Fibroblast of peridontal ligament (primary cell): ENCODE results near the gene PLCH2.

Source experiments
- DNase-seq: peaks from one replicate; pipeline ENCODE4 v3.0.0-alpha.2; 2010; ENCODE audit errors: extremely low read depth

PLCH2 gene

DNA sequence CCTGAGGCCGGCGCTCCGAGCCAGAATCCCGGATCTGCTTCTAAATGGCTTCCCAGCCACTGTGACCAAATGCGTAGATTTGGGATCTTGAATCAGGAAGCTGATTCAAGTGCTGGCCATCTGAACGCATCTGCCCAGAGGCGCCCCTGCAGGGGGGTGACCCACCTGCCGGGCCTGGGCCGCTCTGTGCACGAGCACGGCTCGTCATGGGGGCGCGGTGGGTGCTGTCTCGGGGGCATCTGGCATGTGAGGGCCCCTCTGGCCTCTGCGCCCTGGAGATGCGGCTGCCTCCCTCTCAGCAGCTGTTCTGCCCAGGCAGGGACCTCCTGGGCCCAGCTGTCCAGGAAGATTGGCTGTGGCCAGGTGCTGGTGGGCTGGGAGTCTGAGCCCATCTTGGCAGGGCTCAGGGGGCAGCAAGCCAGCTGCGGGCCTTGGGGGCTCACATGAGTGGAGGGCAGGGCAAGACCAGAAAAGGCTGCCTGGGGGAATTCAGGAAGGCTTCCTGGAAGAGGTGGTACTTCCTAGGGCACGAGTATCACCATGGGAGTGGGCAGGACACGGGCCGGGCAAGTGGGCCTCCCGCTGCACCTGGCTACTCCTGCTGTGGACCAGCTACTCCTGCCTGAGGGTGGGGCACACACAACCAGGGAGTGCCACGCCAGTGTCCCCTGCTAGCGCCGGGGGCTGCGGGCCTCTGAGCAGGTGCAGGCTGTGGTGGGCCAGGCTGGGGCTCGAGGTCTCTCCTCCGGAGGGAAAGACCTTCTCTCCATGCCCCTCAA is 25.1 kb downstream of the PLCH2 start:
- DNase-seq, result no peak

DNA sequence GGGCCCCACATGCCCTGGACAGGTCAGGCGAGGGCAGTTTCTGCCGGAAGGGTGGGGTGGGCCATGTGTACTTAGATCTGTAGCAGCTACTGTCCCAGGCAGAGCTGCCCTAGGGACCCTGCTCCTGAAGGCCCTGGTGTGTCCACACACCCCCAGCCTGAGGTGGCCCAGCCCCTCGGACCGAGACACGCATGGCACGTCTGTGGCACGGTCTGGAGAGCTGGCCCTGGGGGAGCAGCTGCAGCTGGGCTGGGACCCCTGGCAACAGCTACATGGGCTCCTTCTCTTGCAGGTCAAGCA is 25.7 kb downstream of the PLCH2 start:
- DNase-seq, result no peak

GRCh38 chr1:2502210-2502609 is 26.1 kb downstream of the PLCH2 start:
- no peak for DNase-seq

DNA sequence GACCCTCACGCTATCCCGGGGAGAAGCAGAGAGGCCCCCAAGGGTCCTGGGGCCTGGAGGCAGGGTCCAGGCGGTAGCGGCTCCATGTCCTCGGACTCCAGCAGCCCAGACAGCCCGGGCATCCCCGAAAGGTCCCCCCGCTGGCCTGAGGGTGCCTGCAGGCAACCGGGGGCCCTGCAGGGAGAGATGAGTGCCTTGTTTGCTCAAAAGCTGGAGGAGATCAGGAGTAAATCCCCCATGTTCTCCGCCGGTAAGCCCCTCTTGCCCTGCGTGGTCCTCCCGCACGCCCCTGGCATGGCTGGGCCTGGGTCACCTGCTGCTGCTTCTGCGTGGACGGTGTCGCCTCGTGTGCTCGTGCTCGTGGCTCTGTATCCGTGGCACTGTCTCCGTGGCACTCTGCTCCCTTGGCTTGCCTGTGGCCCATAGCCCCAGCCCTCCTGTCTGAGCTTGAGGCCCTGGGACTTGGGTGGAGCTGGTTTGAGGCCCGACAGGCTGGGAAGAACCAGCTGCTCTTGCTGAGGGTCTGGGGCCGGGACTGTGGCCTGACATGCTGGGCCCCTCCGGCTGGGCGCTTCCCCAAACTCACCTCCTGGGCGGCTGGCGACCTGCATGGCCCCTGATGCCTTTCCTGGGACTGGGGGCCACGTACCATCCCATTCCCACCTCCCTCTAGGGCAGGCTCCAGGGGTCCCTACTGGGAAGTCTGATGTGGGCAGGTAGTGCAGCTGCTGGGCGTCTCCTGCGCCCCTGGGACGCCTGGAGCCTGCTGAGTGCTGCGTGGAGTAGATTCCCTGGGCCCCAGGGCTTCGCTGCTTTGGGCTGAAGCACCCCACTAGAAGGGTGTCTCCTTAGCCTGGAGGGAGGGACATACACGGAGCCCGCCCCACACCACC is 26.8 kb downstream of the PLCH2 start:
- DNase-seq, result no peak

GRCh38 chr1:2503554-2504224 is 27.6 kb downstream of the PLCH2 start:
- DNase-seq, result no peak

- DNase-seq, result no peak
Observed at GRCh38 chr1:2504225-2504948, 28.3 kb downstream of the PLCH2 start.

DNA sequence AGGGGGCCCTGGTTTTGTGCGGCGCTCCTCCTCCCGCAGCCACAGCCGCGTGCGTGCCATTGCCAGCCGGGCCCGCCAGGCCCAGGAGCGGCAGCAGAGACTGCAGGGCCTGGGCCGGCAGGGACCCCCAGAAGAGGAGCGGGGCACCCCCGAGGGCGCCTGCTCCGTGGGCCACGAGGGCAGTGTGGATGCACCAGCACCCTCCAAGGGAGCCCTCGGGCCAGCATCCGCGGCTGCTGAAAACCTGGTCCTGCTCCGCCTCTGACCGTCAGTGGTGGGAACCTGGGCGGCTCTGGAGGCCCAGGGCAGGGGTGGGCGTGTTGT is 28.8 kb downstream of the PLCH2 start:
- no peak for DNase-seq

GRCh38 chr1:2505461-2505994 is 29.4 kb downstream of the PLCH2 start:
- no peak for DNase-seq

DNA sequence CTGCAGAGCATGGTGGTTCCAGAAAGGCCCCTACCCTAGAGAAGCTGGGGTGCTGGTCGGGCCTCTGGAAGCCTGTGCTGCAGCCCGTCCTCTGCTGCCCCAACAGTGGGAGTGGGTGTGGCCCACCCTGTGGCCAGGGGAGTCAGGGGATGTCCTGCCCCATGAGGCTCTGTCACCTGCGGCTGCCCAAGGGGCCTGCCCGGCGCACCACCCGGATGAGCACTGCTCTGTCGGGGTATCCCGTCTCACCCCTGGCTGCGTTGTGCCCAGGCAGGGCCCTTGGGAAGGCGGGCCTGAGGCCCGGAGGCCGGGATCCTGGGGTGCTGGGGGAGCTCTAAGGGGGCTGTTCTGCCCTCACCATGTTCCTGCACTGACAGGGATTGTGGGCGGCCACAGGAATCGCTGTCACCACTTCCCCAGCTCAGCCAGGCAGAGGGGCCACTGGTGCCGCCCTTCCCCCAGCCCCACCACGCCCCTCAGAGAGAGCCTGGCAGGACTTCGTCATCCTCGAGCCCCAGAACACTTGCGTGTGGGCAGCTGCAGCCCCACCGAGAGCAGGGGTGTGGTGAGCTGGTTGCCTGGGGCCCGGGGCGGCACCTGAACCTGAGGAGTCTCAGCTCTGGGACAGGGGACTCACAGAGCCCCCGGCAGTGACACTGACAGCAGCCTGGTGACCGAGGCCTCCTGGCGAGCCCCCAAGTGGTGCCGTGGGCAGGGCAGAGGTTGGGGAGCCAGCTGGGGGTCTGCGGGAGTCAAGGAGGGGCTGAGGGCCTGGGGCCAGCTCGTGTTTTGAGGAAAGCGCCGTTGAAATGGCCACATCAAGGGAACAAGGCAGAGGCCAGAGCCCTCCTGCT is 30.1 kb downstream of the PLCH2 start:
- no peak for DNase-seq

GRCh38 chr1:2506901-2507565 is 30.9 kb downstream of the PLCH2 start:
- DNase-seq, result no peak

GRCh38 chr1:2507744-2508155 is 31.7 kb downstream of the PLCH2 start:
- no peak for DNase-seq

DNA sequence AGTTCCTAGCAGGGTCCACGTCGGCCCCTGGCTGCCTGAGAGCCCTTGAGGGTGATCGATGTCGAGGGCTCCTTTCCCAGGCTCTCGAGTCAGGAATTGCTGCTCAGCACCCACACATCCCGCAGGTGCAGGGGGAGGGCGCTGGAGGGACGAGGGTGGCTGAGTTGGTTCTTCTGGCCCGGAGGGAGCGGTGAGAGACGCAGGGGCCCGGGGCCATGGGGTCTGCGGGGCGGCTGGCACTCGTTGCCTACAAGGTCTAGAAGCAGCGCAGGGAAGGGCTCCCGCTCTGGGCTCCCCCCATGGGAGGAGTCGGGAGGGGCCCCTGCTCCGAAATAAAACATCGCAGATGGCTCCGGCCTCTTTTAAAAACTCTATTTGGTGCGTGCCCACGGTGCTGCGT is 32.1 kb downstream of the PLCH2 start:
- no peak for DNase-seq

GRCh38 chr1:2508751-2509150 is 32.7 kb downstream of the PLCH2 start:
- DNase-seq, result no peak

GRCh38 chr1:2509589-2509988 is 33.5 kb downstream of the PLCH2 start:
- DNase-seq, result no peak

DNA sequence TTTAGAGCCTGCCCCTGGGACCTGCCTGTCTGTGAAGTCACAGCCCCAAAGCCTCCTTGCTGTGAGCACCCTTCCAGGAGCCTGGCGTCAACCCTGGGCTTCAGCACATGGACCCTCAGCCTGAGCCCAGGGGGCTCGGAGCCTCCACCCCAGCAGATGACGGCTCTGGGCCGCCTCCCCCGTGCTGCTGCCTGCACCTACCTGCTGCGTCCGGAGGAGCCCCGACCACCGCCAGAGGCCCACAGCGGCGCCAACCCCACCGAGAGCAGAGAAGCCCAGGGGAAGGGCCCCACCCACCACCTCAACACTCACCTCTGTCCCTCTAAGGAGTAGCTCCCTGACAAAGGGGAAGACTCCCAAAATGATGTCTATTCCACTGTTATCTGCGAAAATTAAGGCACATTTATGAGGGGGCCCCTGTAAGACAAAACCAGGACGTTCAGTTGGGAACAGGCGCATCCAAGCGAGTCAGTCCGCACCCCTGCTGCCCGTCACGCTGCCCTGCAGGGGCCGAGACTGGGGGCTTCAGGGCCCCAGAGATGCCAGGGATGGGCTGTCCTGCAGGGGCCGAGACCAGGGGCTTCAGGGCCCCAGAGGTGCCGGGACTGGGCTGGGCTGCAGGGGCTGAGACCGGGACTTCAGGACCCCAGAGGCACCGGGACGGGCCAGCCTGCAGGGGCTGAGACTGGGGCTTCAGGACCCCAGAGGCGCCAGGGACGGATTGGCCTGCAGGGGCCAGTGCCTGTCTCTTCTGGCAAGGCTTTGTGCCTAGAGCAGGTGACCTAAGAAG is 34.5 kb downstream of the PLCH2 start:
- no peak for DNase-seq

- no peak for DNase-seq
Observed at GRCh38 chr1:2512862-2513421, 36.9 kb downstream of the PLCH2 start.

DNA sequence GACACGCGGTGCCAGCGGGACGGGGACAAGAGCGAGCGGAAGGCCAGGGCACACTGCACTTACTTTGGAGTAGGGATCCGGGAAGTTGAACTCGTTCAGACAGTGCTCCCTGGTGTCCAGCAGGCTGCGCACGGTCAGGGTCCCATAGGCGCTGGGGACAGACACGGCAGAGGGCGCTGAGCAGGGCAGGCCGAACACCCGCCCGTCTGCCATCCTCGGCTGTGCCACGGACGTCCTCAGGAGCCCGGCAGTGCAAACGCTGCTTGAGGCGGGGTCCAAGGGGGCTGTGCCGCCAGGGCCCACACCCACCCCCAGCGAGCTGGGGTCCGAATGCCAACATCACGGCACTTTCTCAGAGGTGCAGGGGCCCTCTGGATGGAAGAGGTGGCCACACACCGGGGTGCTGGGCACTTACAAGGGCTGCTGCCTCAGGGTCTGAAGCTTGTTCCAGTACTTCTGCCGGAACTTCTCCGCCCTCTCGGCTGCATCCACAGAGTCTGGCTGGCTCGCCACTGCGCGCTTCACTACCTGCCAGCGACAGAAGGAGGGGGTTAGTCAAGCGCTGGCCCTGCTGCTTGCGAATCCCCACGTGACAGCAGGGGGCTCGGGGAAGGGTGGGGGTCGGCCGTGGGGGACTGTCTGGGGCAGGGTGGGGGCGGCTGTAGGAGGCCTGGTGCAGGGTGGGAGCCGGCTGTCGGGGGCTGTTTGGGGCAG is 38.0 kb downstream of the PLCH2 start:
- no peak for DNase-seq
